Naive B cell (primary cell): ENCODE data around the gene NHLH2. TPM values are rescaled to one million over a fixed set of nuclear protein-coding genes. Genes with fewer than 3 reads are reported as not detected.

Source experiments
- ATAC-seq, 2 donors: fragments of 150-1000 bp; cut with Tn5 transposase; 2 replicates each; pipeline ENCODE4 v1.10.0; 2021; ENCODE audit warnings: low read depth in 2 of 2, mild to moderate bottlenecking in 2 of 2, moderate library complexity in 2 of 2
- DNase-seq: peaks from one replicate; pipeline ENCODE4 v3.0.0; 2022
- H3K27ac Mint-ChIP-seq, 6 donors: one replicate each; pipeline ENCODE4 v1.8.0; 2020 to 2022; ENCODE audit warnings: mild to moderate bottlenecking in 6 of 6, mixed read lengths in 6 of 6, moderate library complexity in 5 of 6, inconsistent platforms in 2 of 6
- H3K27me3 Mint-ChIP-seq, 3 donors: one replicate each; pipeline ENCODE4 v1.8.0; 2021 to 2022; ENCODE audit warnings: mixed read lengths in 3 of 3, mild to moderate bottlenecking in 1 of 3
- H3K36me3 Mint-ChIP-seq, 2 donors: one replicate each; pipeline ENCODE4 v1.8.0; 2020 to 2022; ENCODE audit warnings: mixed read lengths in 2 of 2, inconsistent platforms in 1 of 2, mild to moderate bottlenecking in 1 of 2
- H3K4me1 Mint-ChIP-seq, 3 donors: one replicate each; pipeline ENCODE4 v1.8.0; 2020 to 2022; ENCODE audit warnings: mixed read lengths in 3 of 3, inconsistent platforms in 1 of 3, mild to moderate bottlenecking in 1 of 3, moderate library complexity in 1 of 3
- H3K4me3 Mint-ChIP-seq, 8 donors: one replicate each; pipeline ENCODE4 v1.8.0; 2020 to 2022; ENCODE audit warnings: mild to moderate bottlenecking in 8 of 8, mixed read lengths in 8 of 8, moderate library complexity in 8 of 8, inconsistent platforms in 2 of 8
- H3K9me3 Mint-ChIP-seq, 7 donors: one replicate each; pipeline ENCODE4 v1.8.0; 2020 to 2022; ENCODE audit warnings: mixed read lengths in 7 of 7, mild to moderate bottlenecking in 5 of 7, inconsistent platforms in 2 of 7, moderate library complexity in 1 of 7
- polyA plus RNA-seq, 6 donors: library from polyadenylated mRNA; unstranded; fragments of 300-500 nt; fragmentation: Illumina TruSeq; gene quantifications; one replicate each; pipeline ENCODE4 v1.2.3, GENCODE V29; 2021; ENCODE audit warnings: low read depth in 6 of 6

Gene NHLH2
- polyA plus RNA-seq, 6 donors from 2014 or later: not detected

GRCh38 chr1:115865704-115866380, 24.9 kb upstream of the NHLH2 start:
- Mint-ChIP-seq H3K27me3 (peaks cover 19 to 37% (median 24%) of the 10 kb centered on the region in 3 donors), H3K27ac (no peak overlapping the region), H3K4me1 (no peaks in the 10 kb centered on the region), H3K36me3 (peaks cover 0 to 8% of the 10 kb centered on the region in 2 donors), H3K4me3 (no peak overlapping the region), H3K9me3 (peaks cover 0 to 2% (median 0%) of the 10 kb centered on the region in 7 donors)
- DNase-seq (no peak), ATAC-seq (no peak)

GRCh38 chr1:115862403-115862802, 21.5 kb upstream of the NHLH2 start:
- Mint-ChIP-seq H3K36me3 (peaks cover 0 to 8% of the 10 kb centered on the region in 2 donors), H3K9me3 (peaks cover 0 to 3% (median 0%) of the 10 kb centered on the region in 7 donors), H3K27me3 (peaks cover 24 to 37% (median 36%) of the 10 kb centered on the region in 3 donors), H3K27ac (peak overlapping the region in 1 of 6 donors; percentile 71), H3K4me1 (no peaks in the 10 kb centered on the region), H3K4me3 (no peak overlapping the region)
- no peak for ATAC-seq
- no peak for DNase-seq

- Mint-ChIP-seq H3K27me3 (peaks cover 12 to 48% (median 14%) of the 10 kb centered on the region in 3 donors), H3K4me1 (no peaks in the 10 kb centered on the region), H3K4me3 (no peak overlapping the region), H3K9me3 (peaks cover 5 to 53% (median 16%) of the 10 kb centered on the region in 7 donors), H3K36me3 (peaks cover 0 to 5% of the 10 kb centered on the region in 2 donors), H3K27ac (no peak overlapping the region)
- ATAC-seq (no peak), DNase-seq (no peak)
Observed at GRCh38 chr1:115854005-115854404, 13.1 kb upstream of the NHLH2 start.

GRCh38 chr1:115850937-115851336, 10.0 kb upstream of the NHLH2 start:
- H3K4me3 Mint-ChIP-seq: no peak overlapping the region
- ATAC-seq (no peak), DNase-seq (no peak)
- H3K27ac Mint-ChIP-seq: no peak overlapping the region
- peaks cover 3 to 33% (median 7%) of the 10 kb centered on the region in 3 donors for H3K27me3 Mint-ChIP-seq
- peaks cover 4 to 54% (median 18%) of the 10 kb centered on the region in 7 donors for H3K9me3 Mint-ChIP-seq
- H3K4me1 Mint-ChIP-seq: no peaks in the 10 kb centered on the region
- H3K36me3 Mint-ChIP-seq: peaks cover 0 to 5% of the 10 kb centered on the region in 2 donors

- no peak overlapping the region for H3K4me3 Mint-ChIP-seq
- ATAC-seq (no peak), DNase-seq (no peak)
- peaks cover 0 to 5% of the 10 kb centered on the region in 2 donors for H3K36me3 Mint-ChIP-seq
- peaks cover 24 to 42% (median 24%) of the 10 kb centered on the region in 3 donors for H3K27me3 Mint-ChIP-seq
- peaks cover 5 to 46% (median 16%) of the 10 kb centered on the region in 7 donors for H3K9me3 Mint-ChIP-seq
- H3K4me1 Mint-ChIP-seq: no peaks in the 10 kb centered on the region
- no peak overlapping the region for H3K27ac Mint-ChIP-seq
Observed at GRCh38 chr1:115847787-115848186, 6.9 kb upstream of the NHLH2 start.

- Mint-ChIP-seq H3K4me1 (peaks cover 0 to 4% (median 3%) of the 10 kb centered on the region in 3 donors), H3K27ac (no peak overlapping the region), H3K36me3 (no peaks in the 10 kb centered on the region), H3K27me3 (peaks cover 45 to 62% (median 59%) of the 10 kb centered on the region in 3 donors), H3K4me3 (no peak overlapping the region), H3K9me3 (peaks cover 0 to 9% (median 2%) of the 10 kb centered on the region in 7 donors)
- no peak for ATAC-seq
- no peak for DNase-seq
Observed at GRCh38 chr1:115842948-115843347, 2.0 kb upstream of the NHLH2 start.

- H3K27ac Mint-ChIP-seq: no peak overlapping the region
- peaks cover 0 to 5% (median 4%) of the 10 kb centered on the region in 3 donors for H3K4me1 Mint-ChIP-seq
Observed at GRCh38 chr1:115839679-115840237, 1.2 kb downstream of the NHLH2 start.

GRCh38 chr1:115839029-115839678, 1.8 kb downstream of the NHLH2 start:
- DNase-seq: no peak
- H3K4me1 Mint-ChIP-seq: peaks cover 0 to 5% (median 4%) of the 10 kb centered on the region in 3 donors
- no peak for ATAC-seq
- H3K27ac Mint-ChIP-seq: peak overlapping the region in 1 of 6 donors; percentile 84
- H3K36me3 Mint-ChIP-seq: no peaks in the 10 kb centered on the region
- peaks cover 63 to 70% (median 66%) of the 10 kb centered on the region in 3 donors for H3K27me3 Mint-ChIP-seq
- H3K4me3 Mint-ChIP-seq: peak overlapping the region in 5 of 8 donors; percentile 40 to 71 (median 56)
- H3K9me3 Mint-ChIP-seq: peaks cover 0 to 4% (median under 1%) of the 10 kb centered on the region in 7 donors

More at GRCh38 chr1:115839679-115840237, 1.2 kb downstream of the NHLH2 start:
- Mint-ChIP-seq H3K27me3 (peaks cover 63 to 68% (median 64%) of the 10 kb centered on the region in 3 donors), H3K9me3 (peaks cover 0 to 9% (median 0%) of the 10 kb centered on the region in 7 donors), H3K4me3 (peak overlapping the region in 2 of 8 donors; percentile 23 to 40), H3K36me3 (no peaks in the 10 kb centered on the region)
- DNase-seq: no peak
- no peak for ATAC-seq

- no peak for ATAC-seq
- Mint-ChIP-seq H3K9me3 (peaks cover 0 to 4% (median 0%) of the 10 kb centered on the region in 7 donors), H3K27me3 (peaks cover 67 to 72% (median 70%) of the 10 kb centered on the region in 3 donors), H3K36me3 (no peaks in the 10 kb centered on the region), H3K4me1 (peaks cover 0 to 5% (median 4%) of the 10 kb centered on the region in 3 donors), H3K27ac (no peak overlapping the region), H3K4me3 (peak overlapping the region in 3 of 8 donors; percentile 56 to 71 (median 65))
- DNase-seq: no peak
Observed at GRCh38 chr1:115838431-115839028, 2.4 kb downstream of the NHLH2 start.

GRCh38 chr1:115837740-115838421, 3.0 kb downstream of the NHLH2 start:
- ATAC-seq: no peak
- peak overlapping the region in 1 of 8 donors; percentile 86 for H3K4me3 Mint-ChIP-seq
- DNase-seq: no peak
- H3K27ac Mint-ChIP-seq: no peak overlapping the region
- peaks cover 0 to 5% (median 4%) of the 10 kb centered on the region in 3 donors for H3K4me1 Mint-ChIP-seq
- peaks cover 0 to 4% (median 0%) of the 10 kb centered on the region in 7 donors for H3K9me3 Mint-ChIP-seq
- H3K36me3 Mint-ChIP-seq: no peaks in the 10 kb centered on the region
- peaks cover 66 to 72% (median 71%) of the 10 kb centered on the region in 3 donors for H3K27me3 Mint-ChIP-seq

GRCh38 chr1:115837341-115837739, 3.6 kb downstream of the NHLH2 start:
- Mint-ChIP-seq H3K4me3 (peak overlapping the region in 1 of 8 donors; percentile 86), H3K27me3 (peaks cover 66 to 71% (median 71%) of the 10 kb centered on the region in 3 donors)

GRCh38 chr1:115833856-115834255, 7.1 kb downstream of the NHLH2 start:
- ATAC-seq (no peak), DNase-seq (no peak)
- peaks cover 0 to 6% (median 0%) of the 10 kb centered on the region in 7 donors for H3K9me3 Mint-ChIP-seq
- no peak overlapping the region for H3K4me3 Mint-ChIP-seq
- H3K4me1 Mint-ChIP-seq: peaks cover 0 to 3% (median 2%) of the 10 kb centered on the region in 3 donors
- H3K27me3 Mint-ChIP-seq: peaks cover 65 to 75% (median 69%) of the 10 kb centered on the region in 3 donors
- H3K27ac Mint-ChIP-seq: no peak overlapping the region
- no peaks in the 10 kb centered on the region for H3K36me3 Mint-ChIP-seq

More at GRCh38 chr1:115837341-115837739, 3.6 kb downstream of the NHLH2 start:
- DNase-seq (no peak), ATAC-seq (no peak)
- Mint-ChIP-seq H3K27ac (no peak overlapping the region), H3K36me3 (no peaks in the 10 kb centered on the region), H3K9me3 (peaks cover 0 to 4% (median 0%) of the 10 kb centered on the region in 7 donors), H3K4me1 (peaks cover 0 to 5% (median 4%) of the 10 kb centered on the region in 3 donors)
